IPS DF 19.7 (cell line): ENCODE data around the gene DBH.

Source experiments
- DNase-seq: peaks from one replicate; pipeline ENCODE4 v3.0.0-alpha.2; 2013; ENCODE audit warnings: low read depth, low spot score

Gene DBH

DNA sequence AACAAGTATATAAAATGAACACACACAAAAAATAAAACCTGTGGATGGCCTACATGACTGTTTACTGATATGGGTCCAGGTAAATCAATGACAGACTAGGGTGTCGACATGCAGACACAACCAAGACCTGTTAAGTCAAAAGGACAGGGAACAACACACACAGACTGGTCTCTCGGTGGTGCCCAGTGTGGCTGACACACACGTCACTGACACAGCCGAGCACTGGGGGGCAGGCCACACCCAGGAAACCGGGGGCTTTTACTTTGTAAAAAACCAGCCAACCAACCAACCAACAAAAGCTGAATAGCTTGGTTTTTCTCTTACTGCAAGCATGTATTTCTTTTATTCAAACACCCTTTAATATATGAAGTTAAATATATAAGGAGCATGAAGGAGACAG lies 31.9 kb upstream of the DBH start:
- DNase-seq = no peak

DNA sequence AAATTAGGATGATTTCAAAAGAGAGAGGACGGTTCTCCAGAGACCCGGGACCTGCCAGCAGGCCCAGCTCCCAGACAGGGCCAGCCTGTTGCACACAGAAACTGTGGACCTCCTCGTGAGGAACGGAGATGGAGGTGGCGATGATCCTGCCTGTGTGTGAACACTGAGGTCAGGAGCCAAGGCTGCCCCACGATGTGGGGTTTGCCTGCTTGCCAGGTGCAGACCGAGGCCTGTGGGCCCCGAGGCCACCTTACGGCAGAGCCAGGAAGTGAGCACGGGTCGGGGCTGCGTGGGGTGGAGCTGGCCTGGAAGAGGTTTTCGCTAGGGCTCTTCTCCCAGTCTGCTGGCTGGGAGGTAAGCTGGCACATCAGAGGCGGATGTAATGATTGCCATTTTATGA lies 31.3 kb upstream of the DBH start:
- no peak for DNase-seq

DNA sequence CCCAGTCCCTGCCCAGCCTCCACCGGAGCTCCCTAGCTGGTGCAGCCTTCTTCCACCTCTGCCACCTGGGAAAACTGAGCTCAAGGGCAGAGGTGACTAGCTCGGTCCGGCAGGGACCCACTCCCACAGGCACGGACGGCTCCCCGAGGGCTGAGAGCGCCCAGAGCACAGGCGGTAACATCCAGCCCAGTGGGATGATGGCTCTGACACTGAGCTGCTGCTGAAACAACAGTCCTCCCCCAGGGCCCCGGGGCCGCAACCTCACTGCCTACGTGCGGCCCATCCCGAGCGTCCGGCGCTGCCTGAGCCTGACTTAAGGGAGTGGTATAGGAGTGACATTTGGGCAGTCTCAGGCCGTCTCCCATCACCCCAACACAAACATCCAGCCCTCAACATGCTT lies 30.7 kb upstream of the DBH start:
- DNase-seq = no peak

DNA sequence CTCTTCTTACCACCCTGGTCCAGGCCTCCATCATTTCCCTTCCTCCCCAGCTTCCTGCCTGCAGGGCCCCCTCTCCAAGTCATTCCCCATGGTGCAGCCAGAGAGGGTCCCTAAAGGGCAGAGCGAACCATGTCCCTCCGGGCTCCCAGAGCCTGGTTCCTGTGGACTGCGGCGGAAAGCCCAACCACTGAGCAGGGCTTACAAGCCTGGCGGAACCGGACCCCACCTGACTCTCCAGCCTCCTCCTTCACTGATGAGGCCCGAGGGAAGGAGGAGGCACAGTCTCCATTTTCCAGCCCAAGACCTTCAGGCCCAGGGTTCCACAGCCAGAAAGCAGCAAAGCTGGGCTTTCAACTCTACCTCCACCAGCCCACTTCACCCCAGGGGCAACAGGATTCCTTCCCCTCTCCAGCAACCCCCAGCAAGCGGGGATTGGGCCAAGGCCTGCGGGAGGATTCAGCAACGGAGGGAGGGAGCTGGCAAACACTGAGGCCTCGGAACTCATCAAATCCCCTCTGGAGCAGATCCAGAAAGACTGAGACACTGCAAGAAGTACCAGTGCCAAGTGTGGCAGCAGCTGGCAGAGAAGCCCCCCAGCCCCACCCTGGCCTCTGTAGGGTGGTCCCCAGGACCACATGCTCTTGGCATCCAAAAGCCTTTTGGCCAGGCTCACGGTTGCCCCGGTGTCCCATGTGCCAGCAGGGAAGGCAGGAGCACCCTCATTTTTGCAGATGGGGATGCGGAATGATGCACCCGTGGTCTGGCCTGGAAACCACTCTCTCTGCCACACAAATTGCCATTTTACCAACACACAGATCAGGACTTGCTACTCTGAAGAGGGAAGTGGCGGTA lies 30.1 kb upstream of the DBH start:
- no peak for DNase-seq

DNA sequence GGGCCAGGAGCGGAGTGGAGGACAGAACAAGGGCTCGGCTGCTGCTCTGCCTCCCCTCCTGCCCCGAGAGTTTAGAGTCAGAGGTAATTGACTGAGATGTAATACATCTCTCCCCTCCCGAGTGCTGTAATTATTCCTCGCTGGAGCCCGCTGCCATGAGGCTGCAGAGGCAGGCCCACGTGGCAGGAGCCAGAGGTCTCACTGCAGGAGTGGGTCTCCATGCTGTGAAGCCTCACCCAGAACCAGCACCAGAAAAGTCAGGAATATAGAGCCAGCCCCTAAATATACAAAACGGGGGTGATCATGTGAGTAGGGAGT lies 29.5 kb upstream of the DBH start:
- no peak for DNase-seq

DNA sequence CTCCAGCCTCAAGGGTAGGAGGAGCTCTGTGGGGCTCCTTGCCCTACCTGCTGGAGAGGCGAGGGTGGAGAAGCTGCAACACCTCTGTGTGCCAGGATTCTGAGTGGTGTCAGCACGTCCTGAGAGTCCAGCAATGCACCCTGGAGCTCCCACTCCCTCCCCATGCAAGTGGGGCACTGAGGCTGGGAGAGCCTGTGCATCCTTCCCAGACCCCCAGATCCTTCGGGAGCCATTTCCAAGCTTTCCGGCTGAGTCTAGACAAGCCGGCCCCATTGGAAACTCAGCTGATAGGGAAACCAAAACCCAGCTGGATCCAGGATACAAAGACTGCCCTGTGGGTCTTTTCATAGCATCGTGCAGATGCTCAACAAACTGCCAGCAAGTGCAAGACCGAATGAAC lies 28.8 kb upstream of the DBH start:
- DNase-seq = no peak

DNA sequence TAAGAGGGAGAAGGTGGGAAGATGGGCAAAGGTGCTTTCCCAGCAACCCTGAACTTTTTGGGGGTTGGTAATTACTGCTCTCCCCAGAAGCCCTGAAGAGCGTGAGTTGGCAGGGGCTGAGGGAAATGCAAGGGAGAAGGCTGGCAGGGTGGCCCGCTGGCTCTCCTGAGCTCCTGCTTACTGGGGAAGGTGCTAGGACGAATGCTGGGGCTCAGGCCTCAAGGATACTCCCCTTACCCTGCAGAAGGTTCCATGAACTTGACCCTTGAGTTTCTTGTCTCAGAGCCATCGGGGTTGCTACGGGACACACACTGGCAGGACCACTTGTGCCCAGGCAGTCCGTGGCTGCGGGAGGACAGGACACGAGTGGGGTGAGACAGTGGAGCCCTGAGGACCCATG lies 28.2 kb upstream of the DBH start:
- DNase-seq = no peak

DNA sequence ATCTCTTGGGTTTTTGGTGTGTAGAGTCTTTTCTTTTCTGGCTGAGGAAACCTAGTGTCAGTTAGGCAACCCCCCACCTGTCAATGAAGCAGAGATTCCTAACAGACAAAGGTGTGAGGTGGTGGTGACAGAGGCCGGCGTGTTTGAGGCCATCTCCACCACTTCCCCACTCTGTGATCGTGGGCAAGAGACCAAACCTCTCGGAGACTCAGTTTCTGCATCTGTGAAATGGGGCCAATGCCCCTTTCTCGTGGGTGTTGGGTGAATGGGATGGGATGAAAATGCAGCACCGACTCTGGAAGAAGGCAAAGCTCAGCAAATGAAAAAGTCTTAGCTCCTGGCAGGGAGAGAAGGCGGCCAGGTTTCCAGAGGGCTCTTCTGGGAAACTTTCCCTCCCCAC lies 27.8 kb upstream of the DBH start:
- no peak for DNase-seq

DNA sequence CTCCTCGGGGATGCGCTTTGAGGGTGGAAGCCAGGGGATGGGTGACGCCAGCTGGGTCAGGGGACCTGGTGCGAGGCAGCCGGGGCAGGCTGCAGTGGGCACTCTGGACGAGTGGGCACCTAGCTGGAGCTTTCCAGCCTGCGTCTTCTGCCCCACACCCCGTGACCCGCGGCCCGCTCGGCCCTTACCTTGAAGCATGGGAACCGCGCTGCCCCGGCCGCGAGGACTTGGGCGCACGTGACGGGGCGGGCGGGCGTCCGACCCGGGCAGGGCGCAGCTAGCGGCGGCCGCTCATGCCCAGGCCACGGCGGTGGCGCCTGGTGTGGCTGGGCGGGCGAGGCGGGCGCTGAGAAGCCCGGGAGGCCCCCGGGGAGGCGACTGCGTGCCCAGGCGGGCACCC lies 27.3 kb upstream of the DBH start:
- no peak for DNase-seq

DNA sequence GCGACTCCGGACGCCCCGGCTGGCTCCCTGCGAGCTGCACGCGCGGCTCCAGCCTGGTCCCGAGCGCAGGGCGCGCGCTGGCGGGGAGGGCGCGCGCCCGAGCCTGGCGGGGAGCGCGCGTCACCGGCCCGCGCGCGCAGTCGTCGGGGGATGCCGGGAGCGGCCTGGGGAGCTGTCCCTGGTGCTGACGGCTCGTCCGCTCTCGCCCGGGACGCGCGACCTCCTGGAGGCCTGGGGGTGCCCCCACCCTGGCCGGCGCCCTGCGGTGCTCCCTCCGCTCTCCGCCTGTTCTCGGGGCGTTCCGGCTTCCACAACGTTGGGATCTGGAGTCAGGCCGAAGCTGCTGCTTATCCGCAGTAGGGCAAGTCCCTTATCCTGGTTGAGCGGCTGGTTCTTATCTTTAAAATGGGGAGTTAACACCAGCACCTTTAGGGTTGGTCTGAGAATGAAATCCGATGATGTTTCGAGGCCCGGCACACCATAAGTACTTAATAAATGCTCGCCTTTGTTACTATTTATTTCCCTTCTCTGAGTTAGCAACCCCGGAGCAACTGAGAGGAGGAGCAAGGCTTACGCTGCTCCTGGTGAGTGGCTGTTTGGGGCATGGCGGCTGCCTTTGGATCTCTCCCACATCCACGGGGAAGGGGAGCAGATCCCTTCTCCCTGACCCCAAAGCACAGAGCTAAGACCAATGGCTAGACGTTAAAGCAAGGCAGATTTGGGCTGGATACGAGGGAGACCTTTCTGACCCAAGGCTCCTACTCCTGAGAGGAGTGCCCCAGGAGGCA lies 26.7 kb upstream of the DBH start, which contains the start of gene FAM163B:
FAM163B (minus strand) TSS at position 79 of the 788 bp plus-strand sequence. CDS start 29,166 bp downstream, outside the sequence.
- DNase-seq = no peak

DNA sequence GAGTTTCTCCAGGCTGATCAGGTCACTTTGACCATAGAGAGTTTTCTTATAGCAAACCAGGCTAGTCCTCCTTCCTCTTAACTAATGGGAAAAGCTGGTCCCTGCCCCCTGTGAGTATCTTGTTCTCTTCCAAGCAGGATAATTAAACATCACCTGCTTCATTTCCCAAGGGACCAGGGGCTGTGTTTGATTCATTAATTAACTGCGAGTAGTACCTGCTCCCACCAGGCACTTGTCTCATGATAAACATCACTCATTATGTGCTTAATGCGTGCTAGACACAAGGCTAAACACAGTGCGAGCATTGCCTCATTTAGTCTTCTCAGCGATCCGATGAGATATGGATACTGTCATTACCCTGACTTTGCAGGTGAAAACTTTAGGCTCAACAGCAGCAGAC lies 25.3 kb upstream of the DBH start:
- no peak for DNase-seq

DNA sequence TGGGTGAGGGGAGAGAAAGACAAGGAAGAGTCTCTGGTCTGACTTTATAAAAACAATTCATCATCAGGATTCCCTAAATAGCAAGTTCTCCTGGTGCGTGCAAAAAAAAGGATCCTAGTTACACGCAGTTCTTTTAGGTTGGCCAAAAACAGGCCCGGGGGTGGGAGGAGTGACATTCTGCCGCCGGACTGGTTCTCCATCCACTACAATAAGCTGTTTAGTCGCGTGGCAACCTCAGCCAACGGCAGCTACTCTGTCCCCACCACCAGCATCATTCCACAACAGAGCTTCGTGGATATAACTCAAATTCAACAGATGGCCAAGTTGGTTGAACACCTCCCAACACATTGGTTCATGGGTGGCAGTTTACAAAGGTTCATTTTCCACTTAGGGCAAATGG lies 24.1 kb upstream of the DBH start:
- no peak for DNase-seq

DNA sequence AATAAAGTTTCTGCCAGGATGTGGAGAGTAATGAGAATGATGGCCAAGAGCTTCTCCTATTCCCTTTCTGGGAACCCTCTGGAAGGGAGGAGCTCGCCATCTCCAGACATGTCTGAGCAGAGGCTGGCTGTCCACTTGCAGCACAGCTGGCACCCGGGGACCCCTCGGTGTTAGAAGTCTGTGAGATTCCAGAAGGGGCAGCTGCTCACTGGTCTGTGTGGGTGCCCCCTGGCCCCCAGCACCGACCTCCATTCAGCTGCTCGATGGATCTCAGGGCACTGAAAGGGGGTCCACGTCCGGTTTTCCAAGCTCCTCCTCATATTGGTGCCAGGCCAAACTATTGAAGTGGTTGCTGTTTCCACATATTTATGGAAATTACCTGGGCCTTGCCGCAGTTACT lies 23.3 kb upstream of the DBH start:
- no peak for DNase-seq

DNA sequence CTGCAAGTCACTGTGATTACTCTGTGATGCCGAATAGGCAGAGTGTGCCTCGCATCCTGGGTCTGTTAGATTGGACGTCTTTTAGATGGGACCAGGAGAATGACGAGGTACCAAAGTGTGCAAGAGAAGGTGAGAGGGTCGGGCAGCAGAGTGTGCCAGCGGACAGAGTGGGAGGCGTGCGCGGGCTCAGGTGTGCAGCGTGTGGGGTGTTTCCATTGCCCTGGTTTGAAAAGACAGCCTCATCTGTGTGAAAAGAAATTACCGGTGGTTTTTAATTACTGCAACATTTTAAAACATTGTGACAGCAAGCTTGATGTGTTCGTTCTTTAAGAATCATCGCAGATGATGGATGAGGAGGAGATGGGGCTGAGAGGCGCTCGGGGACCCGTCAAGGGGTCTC lies 22.7 kb upstream of the DBH start:
- no peak for DNase-seq

DNA sequence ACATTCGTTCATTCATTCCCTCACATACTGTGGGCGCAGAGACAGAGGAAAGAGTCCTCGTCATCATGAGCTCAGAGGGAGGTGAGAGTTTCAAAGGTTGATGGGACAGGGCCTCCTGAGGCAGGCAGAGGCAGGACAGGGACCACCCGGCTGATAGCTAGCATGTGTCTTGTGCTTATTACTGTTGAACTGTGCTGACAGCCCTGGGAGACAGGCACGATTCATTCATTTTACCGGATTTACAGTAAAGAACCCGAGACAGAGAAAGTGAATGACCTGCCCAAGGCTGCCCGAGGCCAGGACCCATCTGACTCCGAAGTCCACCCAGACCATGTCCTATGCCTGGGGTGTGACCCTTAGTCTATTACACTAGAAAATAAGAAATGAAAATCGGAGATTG lies 22.1 kb upstream of the DBH start:
- no peak for DNase-seq

DNA sequence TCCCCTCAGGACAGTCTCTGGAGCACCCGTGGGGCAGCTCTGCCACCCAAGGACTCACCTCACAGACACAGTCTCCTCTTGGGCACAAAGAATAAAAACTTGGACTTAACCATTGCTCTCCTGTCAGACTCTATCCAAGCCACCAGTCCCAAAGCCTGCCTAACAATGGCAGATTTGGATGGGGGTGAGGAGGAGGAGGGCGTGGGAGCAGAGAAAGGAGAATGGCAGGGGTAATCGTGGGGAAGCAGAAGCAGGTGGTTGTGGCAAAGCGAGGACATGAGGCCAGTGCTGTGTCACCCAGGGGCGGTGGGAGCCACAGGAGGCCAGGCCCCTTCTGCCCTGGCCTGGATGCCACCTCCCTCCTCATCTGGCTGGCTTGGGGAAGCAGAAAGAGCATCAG lies 21.5 kb upstream of the DBH start:
- DNase-seq = no peak

DNA sequence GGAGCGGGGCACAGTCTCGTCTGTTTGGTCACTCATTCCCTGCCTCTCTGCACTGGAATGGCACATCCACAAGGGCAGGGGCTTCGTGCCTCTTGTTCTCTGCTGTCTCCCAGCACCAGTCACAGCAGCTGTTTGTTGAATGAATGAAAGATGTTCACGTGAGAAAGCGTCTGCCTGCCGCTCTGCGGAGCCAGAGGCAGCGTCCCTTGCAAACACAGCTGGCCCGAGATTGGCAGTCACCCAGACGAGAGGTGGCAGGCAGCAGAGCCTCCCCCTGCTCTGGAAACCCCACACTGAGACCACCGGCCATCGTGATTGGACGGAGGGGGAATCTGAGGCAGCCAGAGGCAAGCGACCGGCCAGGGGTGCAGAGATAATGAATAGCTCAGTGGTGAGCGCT lies 21.0 kb upstream of the DBH start:
- no peak for DNase-seq

DNA sequence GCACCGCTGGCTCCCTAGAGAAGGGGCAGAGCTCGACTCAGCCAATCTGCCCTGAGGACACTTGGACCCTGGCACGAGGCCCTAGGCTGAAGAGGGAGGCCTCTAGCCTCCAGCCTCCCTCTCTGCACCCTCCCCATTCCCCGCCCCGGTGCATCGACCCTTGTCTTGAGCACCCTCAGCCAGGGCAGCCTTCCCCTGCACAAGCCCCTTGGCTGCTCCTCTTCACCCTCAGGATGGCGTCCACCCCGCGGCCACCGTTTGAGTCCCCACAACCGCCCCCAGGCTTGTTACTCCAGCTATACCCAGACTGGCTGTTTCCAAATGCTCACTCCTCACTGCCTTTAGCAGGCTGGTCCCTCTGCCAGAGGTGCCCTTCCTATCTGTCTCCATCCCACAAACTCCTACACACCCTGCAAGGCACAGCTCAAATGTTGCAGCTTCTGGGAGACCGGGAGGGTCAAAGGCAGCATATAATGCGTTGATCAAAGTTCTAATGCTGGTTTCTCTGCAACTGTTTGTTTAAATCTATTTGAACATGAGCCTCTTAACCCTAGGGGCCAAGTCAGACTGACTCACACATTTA lies 20.5 kb upstream of the DBH start:
- DNase-seq = no peak

DNA sequence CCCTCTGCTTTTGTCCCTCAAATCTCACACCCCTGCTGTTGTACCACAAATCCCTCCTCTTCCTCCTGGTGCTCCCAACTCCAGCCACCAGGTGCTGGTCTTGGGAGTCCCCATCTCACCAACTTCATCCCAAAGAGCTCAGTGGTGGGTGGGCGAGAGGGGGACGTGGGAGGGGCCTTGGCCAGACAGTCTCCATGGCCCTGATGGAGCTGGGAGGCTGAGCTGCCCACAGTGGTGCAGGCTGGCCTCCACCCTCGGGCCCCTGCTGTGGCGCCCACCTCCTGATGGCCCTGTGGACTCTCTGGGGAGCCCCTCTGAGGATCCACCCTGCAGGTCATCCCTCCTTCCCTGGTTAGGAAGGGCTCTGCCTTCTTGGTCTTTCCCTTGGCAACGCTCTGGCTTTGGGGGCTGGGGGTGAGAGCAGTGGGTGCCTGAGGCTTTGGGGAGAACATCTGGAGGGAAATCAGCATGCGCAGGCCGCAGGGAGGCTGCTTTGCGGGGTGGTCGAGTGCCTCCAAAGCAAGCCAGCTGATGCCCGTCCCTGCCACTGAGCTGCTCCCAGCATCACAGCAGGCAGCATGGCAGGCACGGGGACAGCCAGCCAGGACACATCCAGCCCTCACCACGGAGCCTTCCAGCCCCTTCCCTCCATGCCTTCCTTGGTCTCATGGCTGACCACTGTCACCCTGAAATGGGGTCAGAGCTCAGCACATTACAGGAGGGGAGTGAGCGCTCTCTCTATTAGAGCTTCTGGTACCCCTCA lies 19.3 kb upstream of the DBH start:
- DNase-seq = no peak

DNA sequence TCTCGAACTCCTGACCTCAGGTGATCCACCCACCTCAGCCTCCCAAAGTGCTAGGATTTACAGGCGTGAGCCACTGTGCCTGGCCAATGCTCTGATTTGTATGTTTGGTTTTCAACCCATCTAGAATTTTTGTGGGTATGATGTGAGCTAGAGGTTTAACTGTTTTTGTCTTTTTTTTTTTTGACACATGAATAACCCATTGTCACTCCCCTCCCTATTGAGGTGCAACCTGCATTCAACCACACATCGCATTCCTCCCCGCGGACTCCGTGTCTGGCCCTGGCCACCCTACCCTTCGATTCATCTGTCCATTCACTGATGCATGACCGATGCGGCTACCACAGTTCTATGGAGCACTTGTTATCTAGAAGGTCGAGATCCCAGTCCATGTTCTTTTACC lies 17.4 kb upstream of the DBH start:
- DNase-seq = no peak

DNA sequence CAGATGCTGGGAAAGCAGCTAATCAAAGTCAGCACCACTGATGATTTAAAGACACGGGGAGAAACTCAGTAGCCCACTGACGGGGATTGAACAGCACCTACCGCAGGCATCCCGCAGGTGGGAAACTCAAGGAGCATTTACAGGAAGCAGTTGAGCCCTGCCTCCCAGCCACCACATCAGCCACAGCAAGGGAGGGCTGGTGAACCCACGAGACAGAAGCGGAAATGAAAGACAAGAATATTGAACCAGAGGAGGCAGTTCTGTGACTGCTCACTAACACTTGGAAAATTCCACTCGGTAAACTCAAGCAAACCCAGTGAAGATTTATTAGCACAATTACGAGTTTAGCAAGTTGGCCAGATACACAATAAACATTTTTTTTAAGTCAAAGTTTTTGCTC lies 16.4 kb upstream of the DBH start:
- no peak for DNase-seq

DNA sequence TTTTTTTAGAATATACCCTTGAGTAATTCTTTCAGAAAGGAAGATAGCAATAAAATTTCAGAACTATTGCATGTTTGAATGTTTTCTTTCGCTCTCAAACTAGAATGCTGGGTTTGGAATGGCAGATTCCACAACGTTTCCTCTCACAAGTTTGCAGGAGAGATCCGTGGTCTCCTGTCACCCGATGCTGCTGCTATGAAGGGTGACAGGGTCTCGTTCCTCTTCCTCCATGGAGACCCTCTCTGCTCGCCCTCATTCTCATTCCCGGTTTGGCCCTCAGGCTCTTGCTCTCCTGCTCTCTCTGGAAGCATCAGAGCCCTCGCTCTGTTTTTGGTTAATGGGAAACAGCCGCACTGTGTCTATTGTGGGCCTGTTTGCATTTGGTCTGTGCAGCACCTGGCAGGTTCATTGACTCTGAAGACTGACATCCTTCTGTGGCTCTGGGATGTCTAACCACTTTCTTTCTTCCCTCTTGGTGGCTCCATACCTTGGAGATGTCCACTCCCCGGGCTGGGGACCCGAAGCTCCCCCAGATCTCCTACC lies 14.4 kb upstream of the DBH start:
- no peak for DNase-seq
